Hepatocyte (in vitro differentiated cells): ENCODE data around the gene PRKCA. TPM values are rescaled to one million over a fixed set of nuclear protein-coding genes. Genes with fewer than 3 reads are reported as not detected.

Experiments
- DNase-seq: peaks from one replicate; pipeline ENCODE4 v3.0.0-alpha.2; 2016; ENCODE audit warnings: low spot score
- H2AFZ ChIP-seq: fragments of 200-600 bp; sonication (generic); 2 replicates; pipeline ENCODE4 v1.6.0; 2016; ENCODE audit warnings: antibody characterized with exemption, mild to moderate bottlenecking
- H3K27ac ChIP-seq: fragments of 200-600 bp; sonication (generic); 2 replicates; pipeline ENCODE4 v1.5.1; 2016; ENCODE audit warnings: mild to moderate bottlenecking
- H3K27me3 ChIP-seq: fragments of 200-600 bp; sonication (generic); 2 replicates; pipeline ENCODE4 v1.6.1; 2016
- H3K36me3 ChIP-seq: fragments of 200-600 bp; sonication (generic); replicated peaks from 2 replicates; pipeline ENCODE4 v1.5.1; 2016; ENCODE audit warnings: low read depth; ENCODE audit not compliant: insufficient read depth
- H3K4me1 ChIP-seq: fragments of 200-600 bp; sonication (generic); 2 replicates; pipeline ENCODE4 v1.5.1; 2016; ENCODE audit warnings: mild to moderate bottlenecking, moderate library complexity; ENCODE audit not compliant: insufficient read depth
- H3K4me2 ChIP-seq: fragments of 200-600 bp; sonication (generic); 2 replicates; pipeline ENCODE4 v1.6.0; 2016
- H3K4me3 ChIP-seq: fragments of 200-600 bp; sonication (generic); 2 replicates; pipeline ENCODE4 v1.5.1; 2016; ENCODE audit warnings: mild to moderate bottlenecking
- H3K79me2 ChIP-seq: fragments of 200-600 bp; sonication (generic); 2 replicates; pipeline ENCODE4 v1.6.0; 2017; ENCODE audit warnings: mild to moderate bottlenecking
- H3K9me2 ChIP-seq: fragments of 200-600 bp; sonication (generic); replicated peaks from 2 replicates; pipeline ENCODE4 v1.6.0; 2017; ENCODE audit warnings: mild to moderate bottlenecking; ENCODE audit not compliant: insufficient read depth
- H3K9me3 ChIP-seq: fragments of 200-600 bp; sonication (generic); 2 replicates; pipeline ENCODE4 v1.5.1; 2016; ENCODE audit warnings: low read depth, mild to moderate bottlenecking
- H4K20me1 ChIP-seq: fragments of 200-600 bp; sonication (generic); 2 replicates; pipeline ENCODE4 v1.6.0; 2016; ENCODE audit warnings: mild to moderate bottlenecking; ENCODE audit not compliant: insufficient read depth, poor library complexity, severe bottlenecking
- CTCF ChIP-seq: fragments of 200-600 bp; sonication (generic); IDR thresholded peaks from 2 replicates; pipeline ENCODE4 v1.5.1; 2016; ENCODE audit warnings: antibody characterized with exemption, mild to moderate bottlenecking; ENCODE audit not compliant: poor library complexity
- EZH2 ChIP-seq: fragments of 200-600 bp; sonication (generic); IDR thresholded peaks from 2 replicates; pipeline ENCODE4 v1.6.1; 2016; ENCODE audit warnings: antibody characterized with exemption, mild to moderate bottlenecking, borderline replicate concordance
- EZH2phosphoT487 ChIP-seq: fragments of 200-600 bp; sonication (generic); IDR thresholded peaks from one replicate; pipeline ENCODE4 v1.6.1; 2018; ENCODE audit warnings: antibody characterized with exemption, mild to moderate bottlenecking, low read depth, moderate library complexity; ENCODE audit not compliant: unreplicated experiment, severe bottlenecking
- WGBS: methylation state at CpG from one replicate; pipeline ENCODE4 v1.1.6; 2016; ENCODE audit warnings: low lambda C conversion rate; ENCODE audit errors: missing lambda C conversion rate; 5-methylcytosine and 5-hydroxymethylcytosine counted together
- polyA plus RNA-seq: library from polyadenylated mRNA; unstranded; fragments of >200 nt; fragmentation: Nextera tagmentation; extraction: Ambion mirVana; gene quantifications from 2 replicates; pipeline ENCODE4 v1.2.1, GENCODE V29; 2016
- total RNA-seq: library from RNA; depleted of rRNA; stranded (reverse); fragments of >200 nt; gene quantifications from 2 replicates; pipeline ENCODE4 v1.2.3, GENCODE V29; 2014

PRKCA gene
- total and polyA plus RNA-seq, 2 experiments from 2014 or later, result 5.9 to 18.5 TPM

GRCh38 chr17:66585472-66585871 lies 283.1 kb downstream of the PRKCA start:
- TF ChIP-seq EZH2, result no peak
- no peak for TF ChIP-seq EZH2phosphoT487
- no peak for TF ChIP-seq CTCF
- 87% methylated on average over 5 of the region's 5 CpGs for WGBS
- no peaks in the 10 kb centered on the region for H3K9me2 ChIP-seq
- H3K4me3 ChIP-seq, result no peak overlapping the region
- no peak overlapping the region for H2AFZ ChIP-seq
- H3K36me3 ChIP-seq, result no peaks in the 10 kb centered on the region
- no peak overlapping the region for H3K4me2 ChIP-seq
- no peaks in the 10 kb centered on the region for H4K20me1 ChIP-seq
- no peak for DNase-seq
- H3K9me3 ChIP-seq, result no peaks in the 10 kb centered on the region
- H3K27me3 ChIP-seq, result no peaks in the 10 kb centered on the region
- H3K79me2 ChIP-seq, result peaks cover 5% of the 10 kb centered on the region
- peaks cover 14% of the 10 kb centered on the region for H3K4me1 ChIP-seq
- H3K27ac ChIP-seq, result no peak overlapping the region

- no peak overlapping the region for H3K27ac ChIP-seq
- no peaks in the 10 kb centered on the region for H3K36me3 ChIP-seq
- no peaks in the 10 kb centered on the region for H3K79me2 ChIP-seq
- DNase-seq, result no peak
- no peaks in the 10 kb centered on the region for H3K4me1 ChIP-seq
- no peaks in the 10 kb centered on the region for H4K20me1 ChIP-seq
- H3K4me2 ChIP-seq, result no peak overlapping the region
- 98% methylated on average over 7 of the region's 7 CpGs for WGBS
- TF ChIP-seq EZH2 (no peak), EZH2phosphoT487 (no peak), CTCF (no peak)
- H3K9me3 ChIP-seq, result no peaks in the 10 kb centered on the region
- H2AFZ ChIP-seq, result no peak overlapping the region
- H3K9me2 ChIP-seq, result no peaks in the 10 kb centered on the region
- H3K4me3 ChIP-seq, result no peak overlapping the region
- H3K27me3 ChIP-seq, result no peaks in the 10 kb centered on the region
Measured at GRCh38 chr17:66589892-66590291, 287.5 kb downstream of the PRKCA start.

- H3K36me3 ChIP-seq, result no peaks in the 10 kb centered on the region
- H3K79me2 ChIP-seq, result no peaks in the 10 kb centered on the region
- H3K4me3 ChIP-seq, result no peak overlapping the region
- no peaks in the 10 kb centered on the region for H3K9me2 ChIP-seq
- no peak for TF ChIP-seq EZH2phosphoT487
- no peak for TF ChIP-seq CTCF
- no peak for TF ChIP-seq EZH2
- 92% methylated on average over 2 of the region's 2 CpGs for WGBS
- H3K4me1 ChIP-seq, result no peaks in the 10 kb centered on the region
- H3K27ac ChIP-seq, result no peak overlapping the region
- H3K9me3 ChIP-seq, result no peaks in the 10 kb centered on the region
- DNase-seq, result no peak
- no peaks in the 10 kb centered on the region for H4K20me1 ChIP-seq
- H2AFZ ChIP-seq, result no peak overlapping the region
- H3K4me2 ChIP-seq, result no peak overlapping the region
- H3K27me3 ChIP-seq, result no peaks in the 10 kb centered on the region
Measured at GRCh38 chr17:66593116-66593515, 290.7 kb downstream of the PRKCA start.

- Histone ChIP-seq H3K27me3 (no peaks in the 10 kb centered on the region), H3K27ac (no peak overlapping the region), H3K9me3 (no peaks in the 10 kb centered on the region), H3K4me2 (no peak overlapping the region), H3K9me2 (no peaks in the 10 kb centered on the region), H3K36me3 (no peaks in the 10 kb centered on the region), H3K4me3 (no peak overlapping the region), H3K4me1 (no peaks in the 10 kb centered on the region), H2AFZ (no peak overlapping the region), H3K79me2 (no peaks in the 10 kb centered on the region), H4K20me1 (no peaks in the 10 kb centered on the region)
- 92% methylated on average over 12 of the region's 12 CpGs for WGBS
- DNase-seq, result no peak
- TF ChIP-seq EZH2 (no peak), CTCF (no peak), EZH2phosphoT487 (no peak)
Measured at GRCh38 chr17:66595893-66596292, 293.5 kb downstream of the PRKCA start.
